Smooth muscle cell of the umbilical artery (primary cell): ENCODE data around the gene SLC24A5. TPM values are rescaled to one million over a fixed set of nuclear protein-coding genes. Genes with fewer than 3 reads are reported as not detected.

ENCODE experiments used
- total RNA-seq: library from RNA; depleted of rRNA; stranded (reverse); fragments of >200 nt; gene quantifications from 2 replicates; pipeline ENCODE4 v1.2.3, GENCODE V29; 2014

The SLC24A5 gene
- total RNA-seq = not detected in 2 replicates

GRCh38 chr15:48120745-48121144 is at the start of gene SLC24A5:
SLC24A5 (plus strand) TSS chr15:48120990; CDS start chr15:48121045, 55 bp downstream.

GRCh38 chr15:48177766-48178647 is 57.2 kb downstream of the SLC24A5 start, which contains the start of gene MYEF2:
MYEF2 (minus strand) TSS chr15:48178295; CDS start chr15:48178237, 58 bp downstream.

GRCh38 chr15:48191574-48192225 is 70.9 kb downstream of the SLC24A5 start, which contains the start of gene CTXN2:
CTXN2 (plus strand) TSS chr15:48191665; CDS start chr15:48201301, 9,636 bp downstream.

Other genes starting within 250 kb of the SLC24A5 start
- 3.3 and 9.1 TPM in 2 replicates for gene MYEF2, start 57.3 kb downstream of the SLC24A5 start, total RNA-seq
- gene CTXN2, start 70.7 kb downstream of the SLC24A5 start, total RNA-seq = not detected in 2 replicates
- not detected in 2 replicates for gene SLC12A1, start 85.3 kb downstream of the SLC24A5 start, total RNA-seq
- gene DUT, start 210.4 kb downstream of the SLC24A5 start, total RNA-seq = 39.2 and 54.9 TPM in 2 replicates